ENCODE data around the gene MCM3.

Gene MCM3

GRCh38 chr6:52254731-52255378 is 29.7 kb downstream of the MCM3 start:
- DNase-seq: no peak

- DNase-seq: no peak
Observed at GRCh38 chr6:52253494-52253893, 31.0 kb downstream of the MCM3 start.

DNA sequence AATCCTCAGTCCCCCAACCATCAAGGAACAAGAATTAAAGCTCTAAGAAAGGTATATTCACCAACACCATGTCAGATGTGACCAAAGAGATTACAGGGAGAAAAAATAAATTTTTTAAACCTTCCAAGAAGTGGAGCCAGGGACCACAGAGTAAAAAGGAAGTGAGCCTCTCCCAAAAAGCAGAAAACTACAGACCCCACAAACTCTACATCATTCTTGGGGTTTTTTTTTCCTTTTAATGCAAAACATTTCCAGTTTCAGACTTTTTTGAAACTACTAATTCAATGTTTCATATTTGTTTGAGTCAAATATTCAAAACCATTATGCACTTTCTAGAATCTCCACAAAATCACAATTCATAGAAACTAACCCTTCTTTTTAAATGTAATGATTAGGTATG is 33.4 kb downstream of the MCM3 start:
- no peak for DNase-seq

- DNase-seq: no peak
Observed at GRCh38 chr6:52249078-52249477, 35.5 kb downstream of the MCM3 start.

- no peak for DNase-seq
Observed at GRCh38 chr6:52245425-52245824, 39.1 kb downstream of the MCM3 start.

DNA sequence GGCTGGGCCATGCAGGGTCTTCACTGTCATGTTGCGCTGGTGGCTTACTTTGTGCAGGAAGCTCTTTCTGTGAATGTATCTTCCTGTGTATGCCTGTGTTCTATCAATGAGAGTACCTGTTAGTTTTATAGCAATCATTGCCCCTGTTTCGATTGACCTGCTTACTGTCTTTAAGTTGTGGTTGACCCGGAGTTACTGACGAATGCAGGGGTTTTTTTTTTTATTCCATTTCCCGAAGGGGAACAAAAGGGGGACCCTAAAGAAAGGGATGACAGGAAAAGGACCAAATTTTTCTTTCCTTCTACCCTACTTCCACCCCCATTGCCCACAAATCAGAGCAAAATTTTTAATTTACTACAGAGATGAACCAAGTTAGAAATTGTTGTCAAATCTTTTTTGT is 40.1 kb downstream of the MCM3 start, which contains the start of gene IL17F:
Gene IL17F (minus strand): TSS at position 101 of the 400 bp plus-strand sequence. CDS start 71 bp downstream, at position 30.
- DNase-seq: no peak

GRCh38 chr6:52243282-52243893 is 41.2 kb downstream of the MCM3 start:
- no peak for DNase-seq

DNA sequence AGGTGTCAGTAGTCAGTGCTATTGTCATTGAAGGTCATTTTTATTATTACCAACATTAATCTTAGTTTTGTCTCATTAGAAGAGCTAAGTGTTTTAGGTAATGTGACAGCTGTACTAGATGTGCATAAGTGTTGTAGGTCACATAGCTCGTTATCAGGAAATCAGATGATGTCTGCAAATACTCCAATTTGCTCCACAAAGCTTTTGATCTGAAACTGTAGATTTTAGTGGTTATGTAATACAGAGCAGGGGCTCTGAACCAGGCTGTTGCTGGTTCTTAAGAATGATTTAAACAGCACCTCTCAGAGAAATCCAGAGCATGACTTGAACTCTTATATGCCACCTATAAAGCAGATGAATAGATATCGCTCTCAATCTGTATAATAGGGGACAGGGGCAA is 42.7 kb downstream of the MCM3 start:
- DNase-seq: no peak

GRCh38 chr6:52233975-52234823 is 50.3 kb downstream of the MCM3 start:
- peak; percentile 39 for DNase-seq

- DNase-seq: no peak
Observed at GRCh38 chr6:52233005-52233404, 51.5 kb downstream of the MCM3 start.

DNA sequence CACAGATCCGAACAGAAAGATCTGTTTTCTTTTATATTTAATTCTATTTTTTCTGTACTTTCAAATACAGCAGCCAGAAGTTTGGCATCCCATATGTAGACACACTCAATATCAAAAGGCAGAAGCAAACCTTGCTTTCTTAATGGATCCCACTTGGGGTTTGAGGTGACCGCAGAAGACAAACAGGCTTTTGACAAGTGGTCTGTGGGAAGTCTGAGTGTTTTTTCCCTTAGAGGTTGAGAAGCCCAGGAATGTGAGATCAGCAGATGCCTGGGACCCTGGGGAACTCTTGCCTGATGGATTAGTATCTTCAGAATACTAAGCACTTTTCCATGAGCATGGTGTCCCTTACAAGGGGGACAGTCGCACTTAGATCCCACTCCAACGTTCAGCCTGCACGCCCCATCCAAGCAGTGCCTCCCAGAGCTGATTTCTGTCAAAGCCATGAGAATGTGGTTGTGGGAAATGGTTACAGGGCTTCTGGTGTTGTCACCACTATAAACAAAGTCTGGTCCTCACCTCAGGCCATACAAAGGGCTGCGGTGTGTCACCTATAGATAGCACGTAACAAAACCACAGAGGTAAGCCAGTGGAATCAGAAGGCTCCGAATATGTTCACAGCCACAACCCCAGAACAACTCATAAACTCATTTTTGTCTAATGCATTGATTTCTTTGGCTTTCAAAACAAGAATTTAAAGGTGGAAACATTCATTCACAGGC is 53.0 kb downstream of the MCM3 start:
- DNase-seq: no peak

DNA sequence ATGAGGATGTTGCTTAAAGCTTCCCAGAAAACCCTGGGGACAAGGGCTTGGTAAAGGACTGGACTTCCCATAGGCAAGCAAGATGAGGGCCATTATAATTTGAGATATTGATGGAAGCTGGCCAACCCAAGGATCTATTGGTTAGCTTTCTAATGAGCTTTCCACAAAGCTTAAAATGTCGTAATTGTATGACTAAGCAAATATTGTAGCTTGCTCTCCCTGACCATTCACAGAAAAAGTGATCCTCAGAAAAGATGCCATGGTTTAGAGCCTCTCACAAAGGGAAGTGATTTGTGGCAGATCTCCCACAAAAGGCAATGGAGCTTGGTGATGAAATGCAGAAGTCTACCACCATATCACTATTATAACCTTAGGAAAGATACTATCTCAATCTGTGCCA is 53.9 kb downstream of the MCM3 start:
- no peak for DNase-seq

- DNase-seq: no peak
Observed at GRCh38 chr6:52227495-52227894, 57.0 kb downstream of the MCM3 start.

DNA sequence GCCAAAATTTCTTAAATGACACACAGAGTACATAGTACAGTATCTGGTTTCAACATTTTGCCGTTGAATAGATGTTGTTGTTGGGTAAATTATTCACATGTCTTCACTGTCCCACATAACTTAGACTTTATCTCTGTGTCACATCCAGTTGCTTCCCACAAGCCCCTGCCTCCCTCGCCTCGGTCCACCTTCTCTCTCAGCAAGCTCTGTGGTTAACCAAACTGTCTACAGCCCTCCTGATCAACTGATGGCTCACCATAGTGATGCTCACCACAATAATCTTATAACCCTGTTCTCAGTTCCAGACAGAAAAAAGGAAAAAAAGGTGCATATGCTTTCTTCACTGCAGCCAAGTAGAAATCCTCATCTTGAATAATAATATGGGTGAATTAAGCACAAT is 63.2 kb downstream of the MCM3 start:
- DNase-seq: no peak

GRCh38 chr6:52217761-52218160 is 66.8 kb downstream of the MCM3 start:
- DNase-seq: no peak

- DNase-seq: no peak
Observed at GRCh38 chr6:52216932-52217575, 67.5 kb downstream of the MCM3 start.

- DNase-seq: no peak
Observed at GRCh38 chr6:52215787-52216186, 68.8 kb downstream of the MCM3 start.

All from right kidney (tissue), 1 donor.